Thyroid gland (tissue), 4 donors: ENCODE data around the gene WDPCP.

Source experiments
- CTCF ChIP-seq, 6 experiments: fragments of 200-600 bp in 3 of 6; fragments of 450-650 bp in 3 of 6; sonication (generic) in 3 of 6; IDR thresholded peaks; one replicate each; pipeline ENCODE4 v1.5.1; 2016 to 2019; ENCODE audit warnings: antibody characterized with exemption in 6 of 6, mild to moderate bottlenecking in 2 of 6, inconsistent platforms in 1 of 6, moderate library complexity in 1 of 6
- POLR2A ChIP-seq, 2 donors: fragments of 450-650 bp; IDR thresholded peaks; one replicate each; pipeline ENCODE4 v1.6.1; 2017; ENCODE audit warnings: antibody characterized with exemption in 2 of 2, mild to moderate bottlenecking in 2 of 2, moderate library complexity in 1 of 2

- TF ChIP-seq POLR2A (IDR thresholded peaks at IDR 0.05), result no peak
- TF ChIP-seq CTCF (IDR thresholded peaks at IDR 0.05), result no peak
Observed at GRCh38 chr2:63622751-63623150, 34.5 kb upstream of the WDPCP start.
